ENCODE data around the gene VN1R5.
"Not testable (repeated sequence)": the region's sequence is repeated elsewhere in the genome, so short reads cannot be mapped to it uniquely, and the experiment has no call there.

The VN1R5 gene

DNA sequence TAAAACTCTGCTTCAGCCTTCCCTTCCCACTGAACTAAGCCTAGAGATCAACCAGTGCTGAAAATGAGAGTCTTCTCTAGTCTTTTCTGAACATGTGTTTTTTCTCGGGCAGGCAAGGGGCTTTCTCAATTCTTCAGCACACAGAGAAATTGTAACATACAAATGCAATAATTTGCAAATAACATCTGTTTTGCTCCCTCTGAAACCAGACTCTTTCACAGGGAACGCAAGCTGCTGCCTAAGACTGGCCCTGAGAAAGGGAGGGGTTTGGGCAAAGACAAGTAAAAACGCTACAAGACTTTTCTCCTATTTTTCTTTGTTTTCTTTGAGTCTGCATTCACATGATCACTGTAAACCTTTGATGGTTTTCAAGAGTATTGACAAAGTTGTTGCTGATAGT, 39.6 kb upstream of the VN1R5 start:
- DNase-seq (ENCODE audit: low read depth) = no peak
- TF ChIP-seq, protein P1, sequence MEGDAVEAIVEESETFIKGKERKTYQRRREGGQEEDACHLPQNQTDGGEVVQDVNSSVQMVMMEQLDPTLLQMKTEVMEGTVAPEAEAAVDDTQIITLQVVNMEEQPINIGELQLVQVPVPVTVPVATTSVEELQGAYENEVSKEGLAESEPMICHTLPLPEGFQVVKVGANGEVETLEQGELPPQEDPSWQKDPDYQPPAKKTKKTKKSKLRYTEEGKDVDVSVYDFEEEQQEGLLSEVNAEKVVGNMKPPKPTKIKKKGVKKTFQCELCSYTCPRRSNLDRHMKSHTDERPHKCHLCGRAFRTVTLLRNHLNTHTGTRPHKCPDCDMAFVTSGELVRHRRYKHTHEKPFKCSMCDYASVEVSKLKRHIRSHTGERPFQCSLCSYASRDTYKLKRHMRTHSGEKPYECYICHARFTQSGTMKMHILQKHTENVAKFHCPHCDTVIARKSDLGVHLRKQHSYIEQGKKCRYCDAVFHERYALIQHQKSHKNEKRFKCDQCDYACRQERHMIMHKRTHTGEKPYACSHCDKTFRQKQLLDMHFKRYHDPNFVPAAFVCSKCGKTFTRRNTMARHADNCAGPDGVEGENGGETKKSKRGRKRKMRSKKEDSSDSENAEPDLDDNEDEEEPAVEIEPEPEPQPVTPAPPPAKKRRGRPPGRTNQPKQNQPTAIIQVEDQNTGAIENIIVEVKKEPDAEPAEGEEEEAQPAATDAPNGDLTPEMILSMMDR (conservative IDR thresholded peaks at IDR 0.05; ENCODE audit: control insufficient read depth, insufficient read depth, low read depth, low read length) = no peak

DNA sequence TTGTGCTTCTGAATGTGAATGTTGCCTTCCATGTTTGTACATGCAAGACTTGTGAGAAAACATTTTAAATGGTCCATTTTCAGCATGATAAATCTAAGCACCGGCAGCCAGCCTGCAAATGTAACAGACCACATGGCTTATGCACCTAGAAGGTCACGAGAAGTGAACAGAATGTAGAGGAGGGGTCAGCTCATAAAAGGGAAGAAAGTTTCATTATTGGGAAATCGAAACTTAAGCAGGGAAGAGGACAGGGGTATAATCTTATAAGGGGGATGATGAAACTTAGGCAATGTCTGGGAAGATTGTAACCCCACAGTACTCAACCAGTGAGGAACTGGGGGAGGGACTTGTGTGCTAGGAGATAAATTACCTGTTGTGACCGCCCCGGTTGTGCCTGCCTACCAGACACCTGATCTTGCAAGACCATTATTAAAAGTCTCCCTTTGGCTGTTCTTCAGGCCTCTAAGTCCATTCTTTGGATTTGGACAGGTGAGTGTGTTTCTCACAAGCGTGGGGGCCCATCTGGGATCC, 37.7 kb upstream of the VN1R5 start:
- TF ChIP-seq, protein P1 (conservative IDR thresholded peaks at IDR 0.05; ENCODE audit: control insufficient read depth, insufficient read depth, low read depth, low read length) = no peak
- H3K4me3 ChIP-seq (ENCODE audit: control insufficient read depth, low read depth, low read length) = no peak overlapping the region
- no peak for DNase-seq (ENCODE audit: low read depth)

More for the DNA sequence above, 39.6 kb upstream of the VN1R5 start:
- H3K4me3 ChIP-seq (ENCODE audit: control insufficient read depth, low read depth, low read length) = no peak overlapping the region

DNA sequence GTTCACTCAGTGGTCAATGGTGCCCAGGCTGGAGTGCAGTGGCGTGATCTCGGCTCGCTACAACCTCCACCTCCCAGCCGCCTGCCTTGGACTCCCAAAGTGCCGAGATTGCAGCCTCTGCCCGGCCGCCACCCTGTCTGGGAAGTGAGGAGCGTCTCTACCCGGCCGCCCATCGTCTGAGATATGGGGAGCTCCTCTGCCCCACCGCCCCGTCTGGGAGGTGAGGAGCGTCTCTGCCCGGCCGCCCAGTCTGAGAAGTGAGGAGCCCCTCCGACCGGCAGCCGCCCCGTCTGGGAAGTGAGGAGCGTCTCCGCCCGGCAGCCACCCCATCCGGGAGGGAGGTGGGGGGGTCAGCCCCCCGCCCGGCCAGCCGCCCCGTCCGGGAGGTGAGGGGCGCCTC, 35.6 kb upstream of the VN1R5 start:
- not testable (repeated sequence) for DNase-seq (ENCODE audit: low read depth); H3K4me3 ChIP-seq (ENCODE audit: control insufficient read depth, low read depth, low read length)

DNA sequence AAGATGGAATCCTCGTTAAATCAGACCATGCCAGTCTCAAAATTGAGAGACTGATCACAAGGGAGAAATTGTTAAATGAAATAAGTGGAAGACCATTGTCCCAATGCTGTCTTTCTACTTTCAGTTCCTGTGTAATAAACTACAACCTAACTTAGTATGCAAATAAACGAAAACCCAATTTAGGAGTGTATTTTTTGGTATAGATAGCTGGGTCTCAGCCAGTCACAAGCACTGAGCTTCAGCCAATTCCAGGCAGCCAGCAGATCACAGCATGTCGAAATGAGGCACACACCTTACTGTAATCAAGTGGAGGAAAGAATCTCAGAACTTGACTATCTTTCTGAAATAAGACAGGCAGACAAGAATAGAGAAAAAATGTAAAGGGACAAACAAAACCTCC, 33.0 kb upstream of the VN1R5 start:
- no peak for DNase-seq (ENCODE audit: low read depth)
- TF ChIP-seq, protein P1 (conservative IDR thresholded peaks at IDR 0.05; ENCODE audit: control insufficient read depth, insufficient read depth, low read depth, low read length) = no peak

DNA sequence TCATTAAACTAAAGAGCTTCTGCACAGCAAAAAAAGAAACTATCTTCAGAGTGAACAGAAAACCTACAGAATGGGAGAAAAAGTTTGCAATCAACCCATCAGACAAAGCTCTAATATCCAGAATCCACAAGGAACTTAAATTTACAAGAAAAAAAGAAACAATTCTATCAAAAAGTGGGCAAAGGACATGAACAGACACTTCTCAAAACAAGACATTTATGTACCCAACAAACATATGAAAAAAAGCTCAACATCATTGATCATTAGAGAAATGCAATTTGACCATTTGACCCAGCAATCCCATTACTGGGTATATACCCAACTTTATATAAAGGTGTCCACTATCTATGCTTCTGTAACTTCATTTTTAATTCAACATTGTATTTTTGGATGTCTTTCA, 31.1 kb upstream of the VN1R5 start:
- no peak overlapping the region for H3K4me3 ChIP-seq (ENCODE audit: control insufficient read depth, low read depth, low read length)
- DNase-seq (ENCODE audit: low read depth) = no peak
- TF ChIP-seq, protein P1 (conservative IDR thresholded peaks at IDR 0.05; ENCODE audit: control insufficient read depth, insufficient read depth, low read depth, low read length) = no peak

More for the DNA sequence above, 33.0 kb upstream of the VN1R5 start:
- no peak overlapping the region for H3K4me3 ChIP-seq (ENCODE audit: control insufficient read depth, low read depth, low read length)

DNA sequence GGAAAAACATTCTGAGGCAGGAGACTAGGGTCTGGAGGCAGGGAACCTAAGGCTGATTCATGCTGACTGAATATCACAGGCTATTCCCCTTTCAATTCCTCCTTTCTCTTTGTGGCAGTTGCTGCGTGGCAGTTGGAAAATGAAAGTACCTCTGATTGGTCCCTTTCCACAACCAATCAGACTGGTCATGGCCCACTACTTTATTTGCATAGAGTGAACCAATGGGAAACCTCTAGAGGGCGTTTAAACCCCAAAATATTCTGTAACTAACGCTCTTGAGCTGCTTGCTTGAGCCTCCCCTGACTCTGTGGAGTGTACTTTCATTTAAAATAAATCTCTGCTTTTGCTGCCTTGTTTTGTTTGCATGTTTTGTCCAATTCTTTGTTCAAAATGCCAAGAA, 27.7 kb upstream of the VN1R5 start:
- peak; percentile 35 for DNase-seq (ENCODE audit: low read depth)
- TF ChIP-seq, protein P1 (conservative IDR thresholded peaks at IDR 0.05; ENCODE audit: control insufficient read depth, insufficient read depth, low read depth, low read length) = no peak

DNA sequence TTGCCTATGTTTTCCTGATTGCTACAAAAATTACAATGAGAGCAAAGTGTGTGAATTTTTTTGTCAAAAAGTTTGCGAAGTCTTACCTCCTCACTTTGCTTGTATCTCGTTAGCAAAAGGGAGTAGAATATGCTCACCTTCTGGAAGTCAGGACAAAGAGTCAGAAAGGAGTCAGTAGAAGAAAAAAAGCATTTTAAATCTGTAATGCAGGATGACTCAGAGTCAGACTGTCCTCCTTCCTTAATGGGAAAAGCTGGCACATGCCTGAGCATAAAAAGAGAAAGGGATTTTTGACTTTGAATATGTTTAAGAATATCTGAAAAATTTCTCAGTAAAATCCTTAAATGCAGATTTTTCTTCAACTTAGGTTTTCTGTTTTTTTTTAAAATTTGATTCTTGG, 14.2 kb upstream of the VN1R5 start:
- peak; percentile 9 for DNase-seq (ENCODE audit: low read depth)
- H3K4me3 ChIP-seq (ENCODE audit: control insufficient read depth, low read depth, low read length) = no peak overlapping the region
- TF ChIP-seq, protein P1 (conservative IDR thresholded peaks at IDR 0.05; ENCODE audit: control insufficient read depth, insufficient read depth, low read depth, low read length) = no peak

More for the DNA sequence above, 27.7 kb upstream of the VN1R5 start:
- no peak overlapping the region for H3K4me3 ChIP-seq (ENCODE audit: control insufficient read depth, low read depth, low read length)
